Gastrocnemius medialis (tissue), 4 donors: ENCODE results near the gene ICA1L. TPM values are rescaled to one million over a fixed set of nuclear protein-coding genes. Genes with fewer than 3 reads are reported as not detected.

Experiments
- ATAC-seq, 2 donors: fragments of 150-250 bp; one replicate each; pipeline ENCODE4 v1.9.1; 2016
- DNase-seq, 2 donors: peaks; one replicate each; pipeline ENCODE4 v3.0.0-alpha.2; 2019
- H3K27ac ChIP-seq, 4 donors: fragments of 200-600 bp; sonication (generic); 1 replicate in 1 of 4; 2 replicates in 3 of 4; pipeline ENCODE4 v1.5.1; 2016 to 2018; ENCODE audit warnings: mild to moderate bottlenecking in 2 of 4, moderate library complexity in 1 of 4
- H3K27me3 ChIP-seq, 3 donors: fragments of 200-600 bp; sonication (generic) in 2 of 3; 1 replicate in 1 of 3; 2 replicates in 2 of 3; pipeline versions ENCODE4 v1.5.1 to v1.6.0; 2016 to 2019; ENCODE audit warnings: mild to moderate bottlenecking in 1 of 3, moderate library complexity in 1 of 3
- H3K36me3 ChIP-seq, 2 donors: fragments of 200-600 bp; sonication (generic) in 1 of 2; one replicate each; pipeline ENCODE4 v1.5.1; 2017 to 2018
- H3K4me1 ChIP-seq, 2 donors: fragments of 200-600 bp; sonication (generic) in 1 of 2; one replicate each; pipeline ENCODE4 v1.5.1; 2016 to 2017; ENCODE audit warnings: mild to moderate bottlenecking in 2 of 2
- H3K4me3 ChIP-seq, 4 donors: fragments of 200-600 bp; sonication (generic) in 3 of 4; 1 replicate in 1 of 4; 2 replicates in 3 of 4; pipeline ENCODE4 v1.5.1; 2016 to 2019; ENCODE audit warnings: mild to moderate bottlenecking in 2 of 4
- H3K9me3 ChIP-seq, 3 donors: fragments of 200-600 bp; sonication (generic) in 2 of 3; 1 replicate in 1 of 3; 2 replicates in 2 of 3; pipeline ENCODE4 v1.5.1; 2016 to 2019
- CTCF ChIP-seq, 5 experiments: fragments of 450-650 bp in 3 of 5; fragments of 200-600 bp in 2 of 5; sonication (generic) in 2 of 5; IDR thresholded peaks in 4 of 5; conservative IDR thresholded peaks in 1 of 5; 1 replicate in 4 of 5; 2 replicates in 1 of 5; pipeline ENCODE4 v1.5.1; 2016 to 2019; ENCODE audit warnings: antibody characterized with exemption in 5 of 5, mild to moderate bottlenecking in 3 of 5, moderate library complexity in 3 of 5
- POLR2A ChIP-seq, 2 donors: fragments of 450-650 bp; IDR thresholded peaks; one replicate each; pipeline ENCODE4 v1.6.1; 2017; ENCODE audit warnings: antibody characterized with exemption in 2 of 2, mild to moderate bottlenecking in 2 of 2, moderate library complexity in 2 of 2
- in situ Hi-C, 4 donors: fragments of 200-750 bp; cut with MboI; loops; one replicate each; pipeline versions ENCODE4 v1.15.0 to v1.8.0; 2017; ENCODE audit warnings: low sequenced_read_pairs in 4 of 4
- intact Hi-C: fragments of 100-400 bp; cut with DNase I; formaldehyde crosslinking; loops from one replicate; pipeline ENCODE4 v1.15.1; 2023; ENCODE audit warnings: low total_unique reads
- total RNA-seq, 4 donors: library from RNA; depleted of rRNA; stranded (reverse); fragments of >200 nt; gene quantifications; one replicate each; pipeline versions ENCODE4 v1.1.0 to v1.2.3, GENCODE V29; 2016

ICA1L gene
- total RNA-seq, 4 donors from 2014 or later: 2.6 to 7.4 (median 4.8) TPM

- no peak overlapping the region for H3K27ac ChIP-seq
- H3K9me3 ChIP-seq: no peaks in the 10 kb centered on the region
- ATAC-seq: no peak
- H3K27me3 ChIP-seq: no peaks in the 10 kb centered on the region
- in situ Hi-C loops: no loop called here
- intact Hi-C loops: no loop called here
- no peak overlapping the region for H3K4me3 ChIP-seq
- no peaks in the 10 kb centered on the region for H3K4me1 ChIP-seq
- no peak for DNase-seq
- peaks cover 0 to 30% of the 10 kb centered on the region in 2 donors for H3K36me3 ChIP-seq
- no peak for TF ChIP-seq POLR2A (IDR thresholded peaks at IDR 0.05)
- no peak for TF ChIP-seq CTCF (IDR thresholded peaks at IDR 0.05 in 4 of 5, conservative IDR thresholded peaks at IDR 0.05 in 1 of 5)
These were observed 114.2 kb downstream of the ICA1L start for GRCh38 chr2:202757339-202757738.

DNA sequence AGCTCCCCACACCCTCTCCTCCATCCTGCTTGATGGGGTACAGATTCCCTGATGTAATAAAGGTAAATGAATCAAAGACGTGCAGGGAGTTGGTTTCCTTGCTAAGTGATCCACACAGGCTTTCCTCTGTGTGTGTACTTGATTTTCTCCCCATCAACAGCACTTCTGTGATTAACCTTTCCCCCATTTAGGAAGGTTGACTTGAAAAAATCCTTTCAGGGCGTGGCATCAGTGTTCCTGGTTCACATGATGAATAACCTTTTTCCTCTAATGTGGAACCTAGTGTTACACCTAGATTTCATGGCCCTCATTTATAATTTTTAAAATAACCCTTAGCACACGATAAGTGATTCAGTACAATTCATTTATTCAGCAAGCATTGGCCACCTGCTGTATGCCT lies 115.0 kb downstream of the ICA1L start:
- in situ Hi-C loops (no loop called here), intact Hi-C loops (no loop called here)
- DNase-seq (no peak), ATAC-seq (no peak)
- no peak overlapping the region for H3K27ac ChIP-seq
- no peak overlapping the region for H3K4me3 ChIP-seq
- H3K4me1 ChIP-seq: no peaks in the 10 kb centered on the region
- no peaks in the 10 kb centered on the region for H3K9me3 ChIP-seq
- no peaks in the 10 kb centered on the region for H3K27me3 ChIP-seq
- TF ChIP-seq POLR2A (IDR thresholded peaks at IDR 0.05) (no peak), CTCF (IDR thresholded peaks at IDR 0.05 in 4 of 5, conservative IDR thresholded peaks at IDR 0.05 in 1 of 5) (no peak)
- H3K36me3 ChIP-seq: peaks cover 0 to 22% of the 10 kb centered on the region in 2 donors

DNA sequence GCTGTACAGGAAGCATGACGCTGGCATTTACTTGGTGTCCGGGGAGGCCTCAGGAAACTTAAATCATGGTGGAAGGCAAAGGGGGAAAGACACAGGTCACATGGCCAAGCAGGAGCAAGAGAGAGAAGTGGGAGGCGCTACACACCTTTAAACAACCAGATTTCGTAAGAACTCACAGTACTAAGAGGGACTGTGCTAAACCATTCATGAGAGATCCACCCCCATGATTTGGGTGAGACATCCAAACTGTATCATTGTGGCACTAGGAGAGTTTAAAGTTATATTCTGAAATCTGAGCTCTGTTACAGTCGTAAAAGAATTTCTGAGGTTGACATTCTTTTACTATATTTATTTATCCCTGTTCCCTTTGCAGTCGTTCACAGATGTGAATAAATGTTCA lies 116.6 kb downstream of the ICA1L start:
- intact Hi-C loops: no loop called here
- ATAC-seq: no peak
- no peaks in the 10 kb centered on the region for H3K9me3 ChIP-seq
- in situ Hi-C loops: no loop called here
- no peak for DNase-seq
- H3K4me3 ChIP-seq: no peak overlapping the region
- H3K27ac ChIP-seq: no peak overlapping the region
- H3K27me3 ChIP-seq: no peaks in the 10 kb centered on the region
- H3K4me1 ChIP-seq: no peaks in the 10 kb centered on the region
- TF ChIP-seq CTCF (IDR thresholded peaks at IDR 0.05 in 4 of 5, conservative IDR thresholded peaks at IDR 0.05 in 1 of 5) (no peak), POLR2A (IDR thresholded peaks at IDR 0.05) (no peak)
- H3K36me3 ChIP-seq: peaks cover 0 to 15% of the 10 kb centered on the region in 2 donors

- intact Hi-C loops: no loop called here
- no peaks in the 10 kb centered on the region for H3K27me3 ChIP-seq
- no peak for TF ChIP-seq POLR2A (IDR thresholded peaks at IDR 0.05)
- no peak for TF ChIP-seq CTCF (IDR thresholded peaks at IDR 0.05 in 4 of 5, conservative IDR thresholded peaks at IDR 0.05 in 1 of 5)
- in situ Hi-C loops: no loop called here
- no peak overlapping the region for H3K4me3 ChIP-seq
- no peaks in the 10 kb centered on the region for H3K9me3 ChIP-seq
- no peaks in the 10 kb centered on the region for H3K4me1 ChIP-seq
- no peak overlapping the region for H3K27ac ChIP-seq
- no peak for ATAC-seq
- DNase-seq: no peak
- H3K36me3 ChIP-seq: peaks cover 0 to 5% of the 10 kb centered on the region in 2 donors
These were observed 119.5 kb downstream of the ICA1L start for GRCh38 chr2:202752071-202752470.

DNA sequence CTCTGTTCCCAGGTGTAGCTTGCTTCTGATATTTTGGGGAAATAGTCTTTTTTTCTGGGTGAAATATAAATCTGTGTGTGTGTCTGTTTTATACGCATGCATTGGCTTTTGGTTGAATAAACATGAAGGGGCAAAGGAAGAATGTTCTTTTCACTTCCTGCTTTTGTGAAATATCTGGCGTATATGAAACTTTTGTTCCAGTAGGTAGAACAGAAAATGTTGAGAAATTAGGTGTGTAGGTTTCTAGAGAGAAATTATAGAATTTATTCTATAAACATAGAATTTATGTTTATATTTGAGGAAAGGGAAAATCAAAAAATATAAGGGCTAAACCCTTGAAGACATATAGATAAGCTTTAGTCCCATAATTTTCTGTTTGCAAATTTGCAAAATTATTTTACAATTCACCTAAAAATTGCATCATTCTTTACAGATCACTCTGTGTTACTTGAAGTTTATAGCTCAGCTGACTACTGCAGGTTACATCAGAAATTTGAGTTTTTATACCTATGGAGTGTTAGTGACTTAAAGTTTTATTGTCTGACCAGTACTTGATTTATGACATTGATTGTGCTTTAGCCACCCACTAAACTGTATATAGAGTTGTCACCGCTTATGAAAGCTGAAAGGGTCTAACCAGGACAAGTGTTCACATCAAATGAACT lies 120.7 kb downstream of the ICA1L start:
- H3K4me1 ChIP-seq: no peaks in the 10 kb centered on the region
- no peaks in the 10 kb centered on the region for H3K27me3 ChIP-seq
- H3K4me3 ChIP-seq: no peak overlapping the region
- intact Hi-C loops (no loop called here), in situ Hi-C loops (no loop called here)
- no peak overlapping the region for H3K27ac ChIP-seq
- H3K36me3 ChIP-seq: no peaks in the 10 kb centered on the region
- no peaks in the 10 kb centered on the region for H3K9me3 ChIP-seq
- TF ChIP-seq CTCF (IDR thresholded peaks at IDR 0.05 in 4 of 5, conservative IDR thresholded peaks at IDR 0.05 in 1 of 5) (no peak), POLR2A (IDR thresholded peaks at IDR 0.05) (no peak)
- DNase-seq (no peak), ATAC-seq (no peak)
